GM18907 (cell line): ENCODE results near the gene CADM2.

Source experiments
- ATAC-seq: cut with Tn5 transposase; IDR thresholded peaks from one replicate; pipeline ENCODE4 v1.9.1; 2021; ENCODE audit warnings: mild to moderate bottlenecking, moderate library complexity; ENCODE audit not compliant: unreplicated experiment

CADM2 gene

DNA sequence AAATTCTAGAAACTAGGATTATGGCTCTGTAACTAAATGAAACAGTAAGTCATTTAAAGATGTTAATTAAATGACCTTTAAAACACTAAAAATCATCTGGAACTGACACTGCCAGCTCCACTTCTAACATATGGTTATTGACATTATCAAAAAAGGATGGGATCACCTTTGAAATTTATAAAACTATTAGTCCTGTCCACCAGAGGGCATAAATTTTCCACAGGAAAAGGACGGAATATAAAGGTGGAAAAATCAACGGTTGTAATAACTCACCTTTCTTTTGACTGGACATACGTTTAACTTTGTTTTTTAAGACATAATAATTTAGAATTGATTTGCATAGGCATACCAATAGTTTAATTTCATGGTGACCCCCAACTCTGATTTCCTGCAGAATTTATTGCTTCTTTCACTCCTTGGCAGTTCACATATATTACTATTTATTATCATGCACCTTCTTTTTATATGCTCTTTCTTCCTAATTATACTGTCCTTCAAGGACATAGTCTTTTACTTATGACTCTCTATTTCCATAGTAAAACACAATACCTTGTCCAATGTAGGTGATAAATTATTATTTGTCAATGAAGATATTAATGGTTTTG lies 345.7 kb downstream of the CADM2 start:
- no peak for ATAC-seq

GRCh38 chr3:85312331-85312730 lies 353.5 kb downstream of the CADM2 start:
- ATAC-seq, result no peak

DNA sequence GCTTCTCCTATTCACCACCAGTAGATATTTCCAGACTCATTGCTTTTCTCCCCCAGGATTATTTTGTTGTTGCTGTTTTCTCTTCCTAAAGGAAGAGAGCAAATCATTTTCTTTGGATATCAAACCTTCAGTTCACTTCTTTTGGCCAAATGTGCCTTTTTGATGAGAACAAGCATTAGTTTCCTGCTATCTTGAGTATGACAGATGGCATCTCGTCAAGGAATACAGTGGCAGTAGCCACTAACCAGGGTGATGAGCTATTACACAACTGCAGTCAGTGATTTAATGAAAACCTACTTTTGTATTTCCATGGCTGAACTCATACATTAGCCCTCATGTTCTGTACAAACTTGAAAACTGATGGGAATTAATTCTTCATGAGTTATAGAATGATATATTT lies 354.6 kb downstream of the CADM2 start:
- ATAC-seq, result no peak

DNA sequence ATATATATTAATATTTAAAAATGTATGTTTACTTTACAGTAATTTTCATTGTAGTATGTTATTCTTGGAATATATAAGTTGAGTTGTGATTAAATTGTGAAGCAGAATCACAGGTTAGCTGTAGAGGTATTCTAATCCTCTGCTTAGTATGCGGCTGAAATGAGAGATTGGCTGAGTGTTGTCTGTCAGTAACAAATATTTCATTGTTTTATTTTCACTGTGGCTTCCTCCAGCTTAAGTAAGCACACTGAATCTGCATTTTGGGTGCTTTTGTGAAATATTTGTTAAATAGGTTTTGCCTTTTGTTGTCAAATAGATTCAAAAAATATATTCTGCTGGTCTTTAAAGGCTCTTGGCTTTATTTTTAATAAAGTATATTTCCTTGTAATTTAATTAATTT lies 357.5 kb downstream of the CADM2 start:
- no peak for ATAC-seq

- no peak for ATAC-seq
Measured at GRCh38 chr3:85321892-85322291, 363.1 kb downstream of the CADM2 start.

- ATAC-seq, result no peak
Measured at GRCh38 chr3:85330071-85330470, 371.3 kb downstream of the CADM2 start.

GRCh38 chr3:85337895-85338294 lies 379.1 kb downstream of the CADM2 start:
- ATAC-seq, result no peak

- no peak for ATAC-seq
Measured at GRCh38 chr3:85342915-85343314, 384.1 kb downstream of the CADM2 start.

DNA sequence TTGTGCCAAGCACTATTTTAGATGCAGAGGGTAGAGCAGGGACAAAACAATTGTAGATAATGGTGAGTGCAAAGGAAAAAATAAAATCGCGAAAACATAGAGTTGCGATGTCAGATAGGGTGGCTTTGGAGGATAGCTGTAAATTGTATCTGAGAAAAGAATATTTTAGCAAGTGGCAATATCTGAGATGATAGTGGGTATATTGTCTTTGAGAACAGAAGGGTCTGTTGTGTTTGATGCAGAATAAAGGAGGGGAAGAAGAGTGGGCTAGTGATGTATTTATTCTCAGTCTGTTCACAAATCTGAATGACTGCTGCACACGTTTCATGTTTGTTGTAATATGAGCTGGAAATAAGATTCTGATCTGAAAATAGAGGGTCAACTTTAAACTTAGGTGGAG lies 396.8 kb downstream of the CADM2 start:
- ATAC-seq, result no peak

DNA sequence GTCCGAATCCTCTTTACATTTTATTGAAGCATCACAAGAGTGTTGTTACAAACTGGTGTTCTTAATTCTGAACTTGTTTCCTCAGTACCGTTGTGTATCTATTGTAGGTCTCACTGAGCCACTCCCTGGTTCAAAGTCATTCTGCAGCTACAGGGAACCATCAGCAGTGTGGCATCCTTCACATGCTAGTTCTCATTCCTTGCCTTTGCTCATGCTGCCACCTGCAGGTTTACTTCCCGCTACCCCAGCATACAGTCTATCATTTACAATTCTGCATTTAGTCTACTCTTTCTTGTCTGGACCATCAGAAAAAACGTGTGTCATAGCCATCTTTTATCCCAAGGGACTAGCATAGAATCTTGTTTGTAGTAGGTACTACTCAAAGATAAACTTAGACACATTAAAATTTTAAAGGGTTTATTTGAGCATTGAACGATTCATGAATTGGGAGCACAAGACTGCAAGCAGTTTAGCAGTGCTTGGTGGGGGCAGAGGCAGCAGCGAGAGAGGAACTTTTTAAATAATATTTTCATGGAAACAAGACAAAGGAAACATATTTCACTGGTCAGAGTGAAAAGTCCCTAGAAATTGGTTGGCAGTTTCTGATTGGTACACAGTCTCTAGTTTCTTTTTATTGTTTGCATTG lies 402.1 kb downstream of the CADM2 start:
- ATAC-seq, result peak; percentile 58

DNA sequence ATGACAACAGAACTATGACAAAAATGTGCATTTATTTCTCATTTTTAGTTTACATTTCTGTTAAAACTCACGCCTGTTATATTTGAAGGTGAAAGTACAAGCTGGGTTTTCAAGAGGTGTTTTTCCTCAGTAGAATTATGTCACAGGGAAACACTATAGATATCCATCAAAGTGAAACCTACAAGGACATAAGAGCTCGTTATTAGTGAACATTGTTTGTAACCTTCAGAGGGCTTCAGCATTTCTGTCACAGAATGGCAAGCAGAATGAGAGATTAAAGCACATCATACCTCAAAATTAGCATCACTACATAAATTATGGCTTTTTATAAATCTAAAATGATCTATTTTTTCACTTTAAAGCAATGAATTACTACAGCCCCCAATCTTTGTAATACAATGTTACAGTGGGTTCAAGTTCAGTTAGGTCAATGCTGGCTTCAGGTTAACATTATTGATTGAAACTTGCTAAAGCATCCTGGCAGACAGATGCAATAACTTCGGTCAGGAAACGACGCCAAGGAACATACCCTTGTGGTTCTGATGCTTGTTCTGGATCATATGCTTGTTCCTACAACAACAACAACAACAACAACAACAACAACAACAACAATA lies 405.6 kb downstream of the CADM2 start:
- no peak for ATAC-seq

- no peak for ATAC-seq
Measured at GRCh38 chr3:85370341-85370740, 411.6 kb downstream of the CADM2 start.

DNA sequence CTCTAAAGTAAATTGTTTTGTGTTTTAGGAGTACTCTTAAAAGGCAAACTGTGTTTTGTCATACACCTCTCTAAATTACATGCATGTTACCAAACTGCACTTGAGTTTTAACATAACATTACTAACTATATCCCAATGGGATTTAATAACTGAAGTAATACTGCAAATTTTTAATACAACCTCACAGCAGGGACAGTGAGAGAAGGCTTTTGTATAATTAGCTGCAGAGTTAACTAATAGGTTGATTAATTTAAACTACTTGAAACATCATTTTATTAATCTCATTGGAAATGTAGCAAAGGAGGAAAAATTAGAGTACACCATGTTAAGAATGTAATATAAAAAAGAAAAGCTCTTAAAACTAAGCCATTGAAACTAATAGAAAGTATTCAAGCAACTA lies 417.3 kb downstream of the CADM2 start:
- ATAC-seq, result no peak

- ATAC-seq, result no peak
Measured at GRCh38 chr3:85377115-85377514, 418.3 kb downstream of the CADM2 start.

DNA sequence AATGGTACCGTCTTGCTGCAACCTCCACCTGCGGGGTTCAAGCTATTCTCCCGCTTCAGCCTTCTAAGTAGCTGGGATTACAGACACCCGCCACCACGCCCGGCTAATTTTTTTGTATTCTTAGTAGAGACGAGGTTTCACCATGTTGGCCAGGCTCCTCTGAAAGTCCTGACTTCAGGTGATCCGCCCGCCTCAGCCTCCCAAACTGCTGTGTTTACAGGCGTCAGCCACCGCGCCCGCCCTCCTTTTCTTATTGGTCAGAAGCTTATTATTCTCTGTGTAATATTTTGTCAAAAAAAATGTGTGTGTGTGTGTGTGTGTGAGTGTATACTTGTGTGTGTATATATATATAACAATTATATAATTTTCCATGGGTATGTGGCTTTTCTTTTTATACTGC lies 425.6 kb downstream of the CADM2 start:
- no peak for ATAC-seq

GRCh38 chr3:85387913-85388505 lies 429.2 kb downstream of the CADM2 start:
- no peak for ATAC-seq

- no peak for ATAC-seq
Measured at GRCh38 chr3:85394424-85394823, 435.6 kb downstream of the CADM2 start.

- ATAC-seq, result no peak
Measured at GRCh38 chr3:85397434-85397833, 438.6 kb downstream of the CADM2 start.

GRCh38 chr3:85426121-85426520 lies 467.3 kb downstream of the CADM2 start:
- no peak for ATAC-seq

- ATAC-seq, result no peak
Measured at GRCh38 chr3:85427467-85427866, 468.7 kb downstream of the CADM2 start.

- ATAC-seq, result no peak
Measured at GRCh38 chr3:85432081-85432480, 473.3 kb downstream of the CADM2 start.

- no peak for ATAC-seq
Measured at GRCh38 chr3:85433319-85433718, 474.5 kb downstream of the CADM2 start.
